GM21447 (cell line): Measurements from ENCODE around the gene MAP3K5.
A peak's percentile ranks its signal among the peaks of the same experiment; 100 is the strongest.
"Not testable (repeated sequence)": the region's sequence is repeated elsewhere in the genome, so short reads cannot be mapped to it uniquely, and the experiment has no call there.

Experiments used
- ATAC-seq: cut with Tn5 transposase; IDR thresholded peaks from one replicate; pipeline ENCODE4 v1.9.1; 2021; ENCODE audit not compliant: unreplicated experiment

Gene MAP3K5, protein sequence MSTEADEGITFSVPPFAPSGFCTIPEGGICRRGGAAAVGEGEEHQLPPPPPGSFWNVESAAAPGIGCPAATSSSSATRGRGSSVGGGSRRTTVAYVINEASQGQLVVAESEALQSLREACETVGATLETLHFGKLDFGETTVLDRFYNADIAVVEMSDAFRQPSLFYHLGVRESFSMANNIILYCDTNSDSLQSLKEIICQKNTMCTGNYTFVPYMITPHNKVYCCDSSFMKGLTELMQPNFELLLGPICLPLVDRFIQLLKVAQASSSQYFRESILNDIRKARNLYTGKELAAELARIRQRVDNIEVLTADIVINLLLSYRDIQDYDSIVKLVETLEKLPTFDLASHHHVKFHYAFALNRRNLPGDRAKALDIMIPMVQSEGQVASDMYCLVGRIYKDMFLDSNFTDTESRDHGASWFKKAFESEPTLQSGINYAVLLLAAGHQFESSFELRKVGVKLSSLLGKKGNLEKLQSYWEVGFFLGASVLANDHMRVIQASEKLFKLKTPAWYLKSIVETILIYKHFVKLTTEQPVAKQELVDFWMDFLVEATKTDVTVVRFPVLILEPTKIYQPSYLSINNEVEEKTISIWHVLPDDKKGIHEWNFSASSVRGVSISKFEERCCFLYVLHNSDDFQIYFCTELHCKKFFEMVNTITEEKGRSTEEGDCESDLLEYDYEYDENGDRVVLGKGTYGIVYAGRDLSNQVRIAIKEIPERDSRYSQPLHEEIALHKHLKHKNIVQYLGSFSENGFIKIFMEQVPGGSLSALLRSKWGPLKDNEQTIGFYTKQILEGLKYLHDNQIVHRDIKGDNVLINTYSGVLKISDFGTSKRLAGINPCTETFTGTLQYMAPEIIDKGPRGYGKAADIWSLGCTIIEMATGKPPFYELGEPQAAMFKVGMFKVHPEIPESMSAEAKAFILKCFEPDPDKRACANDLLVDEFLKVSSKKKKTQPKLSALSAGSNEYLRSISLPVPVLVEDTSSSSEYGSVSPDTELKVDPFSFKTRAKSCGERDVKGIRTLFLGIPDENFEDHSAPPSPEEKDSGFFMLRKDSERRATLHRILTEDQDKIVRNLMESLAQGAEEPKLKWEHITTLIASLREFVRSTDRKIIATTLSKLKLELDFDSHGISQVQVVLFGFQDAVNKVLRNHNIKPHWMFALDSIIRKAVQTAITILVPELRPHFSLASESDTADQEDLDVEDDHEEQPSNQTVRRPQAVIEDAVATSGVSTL (N-terminal part only)

DNA sequence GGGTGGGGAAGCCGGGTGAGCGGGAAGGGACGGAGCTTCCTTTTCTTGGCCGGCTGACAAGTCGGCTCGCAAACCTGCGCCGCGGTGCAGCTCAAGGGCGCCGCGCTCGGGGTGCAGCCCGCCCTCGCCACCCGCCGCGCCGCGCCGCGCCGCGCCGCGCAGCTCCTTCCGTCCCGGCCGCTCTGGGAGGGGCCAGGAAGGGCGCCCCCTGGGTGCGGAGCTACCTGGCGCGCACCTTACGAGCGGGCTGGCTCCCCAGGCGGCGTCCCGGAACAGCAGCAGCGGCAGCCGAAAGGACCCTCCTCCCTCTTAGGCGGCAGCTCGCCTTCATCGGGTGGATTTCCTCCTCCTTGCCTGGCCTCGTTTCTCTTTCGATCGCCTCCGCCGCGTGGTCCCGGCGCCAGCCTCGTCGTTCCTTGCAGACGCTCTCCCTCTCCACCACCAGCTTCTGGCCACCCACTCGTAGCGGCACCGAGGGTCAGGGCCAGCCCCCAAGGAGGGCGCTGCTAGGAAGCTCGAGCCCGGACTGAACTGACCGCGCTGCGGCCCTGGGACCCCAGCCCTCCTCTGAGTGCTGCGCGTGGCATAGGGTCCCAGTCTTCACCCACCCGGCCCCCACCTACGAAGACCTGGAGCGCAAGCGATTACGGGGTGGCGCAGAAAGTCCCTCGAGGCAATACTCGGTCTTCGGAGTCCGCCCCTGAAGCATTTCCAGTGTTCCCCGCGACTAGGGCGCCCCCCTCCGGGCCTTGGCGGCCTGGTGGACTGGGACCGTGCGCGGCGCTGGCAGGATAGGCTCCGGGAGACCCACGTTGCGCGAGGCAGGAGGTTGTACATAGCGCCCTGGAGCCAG, at the start of gene MAP3K5:
MAP3K5 (minus strand) TSS at position 68 of the 853 bp plus-strand sequence. CDS start 320 bp downstream, outside the sequence.
- ATAC-seq, result peak; percentile 54

DNA sequence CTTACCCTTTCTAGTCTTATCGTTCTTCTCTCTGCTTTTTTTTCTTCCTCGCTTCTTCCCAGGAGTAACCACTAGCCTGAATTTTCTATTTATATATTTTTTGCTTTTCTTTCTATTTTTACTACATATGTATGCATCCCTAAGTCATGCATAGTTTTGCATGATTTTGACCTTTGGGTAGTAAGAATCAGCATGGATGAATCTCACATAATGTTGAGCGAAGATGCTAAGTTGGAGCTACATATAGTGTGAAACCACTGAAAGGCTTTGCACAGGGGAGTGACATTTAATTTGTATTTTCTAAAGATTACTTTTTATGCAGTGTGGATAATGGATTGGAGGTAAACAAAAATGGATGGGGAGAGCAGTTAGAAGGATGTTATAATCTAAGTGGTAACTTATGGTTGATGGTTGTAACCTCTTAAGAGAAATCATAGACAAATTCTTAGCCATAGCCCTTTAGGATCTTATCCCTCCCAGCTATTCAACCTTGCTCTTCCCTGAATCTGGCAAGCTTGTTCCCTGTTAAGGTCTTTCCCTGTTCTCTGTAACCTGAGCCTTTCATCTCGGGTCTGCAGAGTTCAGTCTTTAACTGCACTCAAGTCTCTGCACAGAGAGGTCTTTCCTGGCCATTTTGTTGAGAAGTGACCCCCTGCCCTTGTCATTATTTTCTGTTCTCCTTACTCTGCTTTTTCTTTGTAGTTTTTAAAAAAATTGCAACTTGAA, 48.2 kb upstream of the MAP3K5 start:
- no peak for ATAC-seq

DNA sequence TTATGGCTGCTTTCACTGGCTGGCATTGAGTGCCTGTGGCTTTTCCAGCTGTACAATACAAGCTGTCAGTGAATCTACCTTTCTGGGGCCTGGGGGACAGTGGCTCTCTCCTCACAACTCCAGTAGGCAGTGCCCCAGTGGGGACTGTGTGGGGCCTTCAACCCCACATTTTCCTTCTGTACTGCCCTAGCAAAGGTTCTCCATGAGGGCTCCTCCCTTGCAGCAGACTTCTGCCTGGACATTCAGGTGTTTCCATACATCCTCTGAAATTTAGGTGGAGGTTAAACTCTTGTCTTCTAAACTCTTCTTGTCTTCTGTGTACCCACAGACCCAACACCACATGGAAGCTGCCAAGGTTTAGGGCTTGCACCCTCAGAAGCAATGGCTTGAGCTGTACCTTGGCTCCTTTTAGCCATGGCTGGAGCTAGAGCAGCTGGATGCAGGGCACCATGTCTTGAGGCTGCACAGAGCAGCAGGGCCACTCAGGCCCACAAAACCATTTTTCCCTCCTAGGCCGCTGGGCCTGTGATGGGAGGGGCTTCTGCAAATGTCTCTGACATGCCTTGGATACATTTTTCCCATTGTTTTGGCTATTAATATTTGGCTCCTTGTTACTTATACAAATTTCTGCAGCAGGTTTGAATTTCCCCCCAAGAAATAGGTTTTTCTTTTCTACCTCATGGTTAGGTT, 39.7 kb upstream of the MAP3K5 start:
- ATAC-seq, result no peak

DNA sequence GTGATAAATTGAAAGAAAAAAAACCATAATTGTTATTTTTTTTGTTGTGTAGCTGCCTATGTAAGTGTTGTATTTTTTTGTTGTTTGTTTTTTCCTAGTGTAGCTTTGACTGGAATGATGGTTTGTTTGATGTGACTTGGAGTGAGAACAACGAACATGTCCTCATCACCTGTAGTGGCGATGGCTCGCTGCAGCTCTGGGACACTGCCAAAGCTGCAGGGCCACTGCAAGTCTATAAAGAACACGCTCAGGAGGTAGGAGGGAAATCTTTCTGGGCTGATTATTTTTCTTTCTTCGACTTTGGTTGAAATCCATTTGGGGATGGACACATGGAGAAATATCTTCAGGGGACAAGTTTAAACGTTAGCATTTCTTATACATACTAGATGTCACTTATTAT, 33.9 kb upstream of the MAP3K5 start:
- ATAC-seq, result no peak

DNA sequence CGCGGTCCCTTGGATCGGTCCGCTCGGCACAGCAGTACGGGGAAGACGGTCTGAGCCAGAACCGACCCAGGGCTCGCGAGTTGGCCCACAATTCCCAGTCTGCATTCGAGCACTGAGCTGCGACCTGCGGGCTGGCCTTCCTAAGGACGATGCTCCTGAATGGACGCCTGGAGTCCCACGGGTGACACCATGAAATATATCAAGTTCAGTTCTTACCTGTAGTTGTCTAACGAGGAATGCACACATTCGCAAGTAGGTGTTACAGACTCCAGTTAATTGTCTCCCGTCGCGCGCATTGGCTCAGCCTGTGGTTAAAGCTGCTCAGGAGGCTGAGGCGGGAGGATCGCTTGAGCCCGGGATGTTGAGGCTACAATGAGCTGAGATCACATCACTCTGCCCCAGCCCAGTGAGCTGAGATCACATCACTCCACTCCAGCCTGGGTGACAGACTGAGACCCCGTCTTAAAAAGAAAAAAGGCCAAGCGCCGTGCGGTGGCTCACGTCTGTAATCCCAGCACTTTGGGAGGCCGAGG, 30.9 kb upstream of the MAP3K5 start:
- no peak for ATAC-seq

DNA sequence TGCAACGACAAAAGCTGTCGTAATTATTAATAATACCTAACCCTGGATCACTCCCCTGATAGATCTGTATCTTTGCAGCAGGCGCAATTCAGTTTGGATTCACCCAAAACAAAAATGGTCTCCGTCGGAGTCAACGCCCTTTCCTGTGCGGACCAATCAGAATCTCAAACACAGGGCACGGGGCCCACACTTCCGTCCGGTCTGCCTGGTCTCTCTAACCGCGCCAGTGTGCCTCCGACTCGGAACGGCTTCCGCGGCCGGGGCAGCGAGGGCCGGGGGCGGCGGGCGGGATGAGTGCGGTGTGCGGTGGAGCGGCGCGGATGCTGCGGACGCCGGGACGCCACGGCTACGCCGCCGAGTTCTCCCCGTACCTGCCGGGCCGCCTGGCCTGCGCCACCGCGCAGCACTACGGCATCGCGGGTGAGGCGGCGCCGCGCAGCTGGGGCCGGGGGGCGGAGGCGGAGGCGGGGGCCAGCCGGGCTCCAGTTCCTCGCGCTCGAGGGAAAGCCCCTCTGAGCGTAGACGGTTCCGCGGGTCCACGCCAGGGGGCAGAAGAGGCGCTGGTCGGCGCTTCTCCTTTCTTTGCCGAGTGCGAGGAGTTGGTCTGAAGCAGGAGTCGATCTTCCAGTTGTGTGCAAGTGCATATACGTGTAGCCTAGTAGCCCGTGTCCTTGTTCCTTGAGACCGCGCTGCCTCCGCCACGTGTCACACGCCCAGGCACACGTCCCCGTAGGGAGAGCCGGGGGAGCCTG, 30.3 kb upstream of the MAP3K5 start, which contains the start of gene PEX7:
PEX7 (plus strand) TSS at position 217 of the 752 bp plus-strand sequence; CDS start at position 291, 74 bp downstream.
- ATAC-seq, result peak; percentile 98

DNA sequence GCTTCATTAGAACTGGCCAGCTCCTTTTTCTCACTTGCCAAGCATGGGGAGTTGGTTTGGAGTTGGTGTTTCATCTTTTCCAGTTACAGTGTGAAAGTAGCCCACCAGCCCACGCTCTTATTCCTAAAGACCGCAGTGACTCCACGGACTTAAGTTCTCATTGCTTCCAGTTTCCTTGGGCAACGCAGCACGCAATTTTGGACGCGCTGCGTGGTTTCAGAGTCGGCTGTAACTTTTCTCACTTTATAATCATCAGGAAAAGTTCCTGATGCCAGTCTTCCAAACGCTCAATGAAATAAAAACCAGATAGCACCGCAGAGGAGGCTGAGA, 29.7 kb upstream of the MAP3K5 start:
- peak; percentile 9 for ATAC-seq

DNA sequence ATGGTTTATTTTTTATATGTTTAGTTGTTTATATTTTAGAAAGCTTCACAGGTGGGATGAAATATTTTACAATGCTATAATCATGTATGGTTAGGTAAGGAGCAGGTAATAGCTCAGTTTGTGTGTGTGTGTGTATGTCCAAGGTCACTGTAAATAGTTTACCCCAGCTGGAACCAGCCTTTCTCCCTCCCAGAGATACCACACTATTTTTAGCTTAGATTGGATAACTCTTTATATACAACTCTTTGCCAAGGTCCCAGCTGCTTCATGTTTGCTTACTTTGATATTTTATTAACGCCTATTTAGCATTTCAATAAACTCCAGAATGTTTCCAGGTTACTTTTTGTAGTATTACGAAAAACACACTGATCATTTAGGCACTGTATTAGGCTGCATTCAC, 28.3 kb upstream of the MAP3K5 start:
- no peak for ATAC-seq

DNA sequence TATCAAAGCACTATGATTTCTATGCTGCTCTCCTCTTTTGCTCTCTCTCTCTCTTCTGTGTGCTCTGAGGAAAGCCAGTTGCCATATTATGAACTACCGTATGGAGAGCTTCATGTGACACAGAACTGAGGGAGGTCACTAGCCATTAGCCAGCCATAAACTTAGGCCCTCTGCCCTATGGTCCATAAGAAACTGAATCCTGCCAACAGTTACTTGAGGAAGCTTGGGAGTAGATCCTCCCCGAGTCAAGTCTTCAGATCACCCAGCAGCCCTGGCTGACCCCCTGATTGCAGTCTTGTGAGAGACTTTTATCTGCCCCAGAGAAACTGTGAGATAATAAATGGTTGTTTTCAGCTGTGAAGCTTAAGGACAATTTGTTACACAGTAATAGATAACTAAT, 24.4 kb upstream of the MAP3K5 start:
- no peak for ATAC-seq

DNA sequence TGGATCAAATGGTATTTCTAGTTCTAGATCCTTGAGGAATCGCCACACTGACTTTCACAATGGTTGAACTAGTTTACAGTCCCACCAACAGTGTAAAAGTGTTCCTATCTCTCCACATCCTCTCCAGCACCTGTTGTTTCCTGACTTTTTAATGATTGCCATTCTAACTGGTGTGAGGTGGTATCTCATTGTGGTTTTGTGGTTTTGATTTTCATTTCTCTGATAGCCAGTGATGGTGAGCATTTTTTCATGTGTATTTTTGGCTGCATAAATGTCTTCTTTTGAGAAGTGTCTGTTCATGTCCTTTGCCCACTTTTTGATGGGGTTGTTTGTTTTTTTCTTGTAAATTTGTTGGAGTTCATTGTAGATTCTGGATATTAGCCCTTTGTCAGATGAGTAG, 23.3 kb upstream of the MAP3K5 start:
- not testable (repeated sequence) for ATAC-seq

DNA sequence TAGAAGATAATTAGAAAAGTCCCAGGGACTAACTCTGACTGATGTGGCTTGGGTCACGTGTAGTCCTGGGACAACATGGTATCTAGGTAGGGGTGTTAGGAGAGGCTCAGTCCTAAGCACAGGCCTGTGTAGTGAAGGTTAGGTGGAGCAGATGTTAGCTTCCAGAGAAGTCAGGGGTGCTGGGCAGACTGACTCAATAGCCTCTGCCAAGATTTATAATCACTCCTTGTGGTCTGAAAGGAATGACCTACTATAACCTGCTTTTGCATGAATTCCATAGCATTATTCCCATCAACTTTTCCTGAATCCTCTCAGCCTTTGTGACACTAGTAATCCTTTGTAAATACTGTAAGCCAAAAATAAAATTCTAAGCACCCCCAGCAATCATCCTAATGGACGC, 19.9 kb upstream of the MAP3K5 start:
- ATAC-seq, result no peak

DNA sequence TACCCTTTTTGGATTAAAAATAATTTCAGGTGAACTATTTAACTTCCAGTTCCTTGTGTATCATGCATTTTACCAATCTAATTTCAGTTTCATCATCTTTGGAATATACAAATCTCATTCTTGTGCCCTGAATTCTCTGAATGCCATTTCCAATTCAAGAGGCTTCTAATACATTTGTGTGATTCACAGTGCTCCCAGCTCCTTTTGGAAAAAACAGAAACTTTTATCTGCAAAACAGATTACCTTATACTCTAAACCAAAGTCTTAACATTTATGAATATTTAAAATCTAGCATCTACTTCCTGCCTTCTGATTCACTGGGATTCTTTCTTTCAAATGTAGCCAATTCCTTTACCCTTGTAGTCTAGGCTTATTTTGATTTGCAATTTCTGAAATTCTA, 19.0 kb upstream of the MAP3K5 start:
- ATAC-seq, result no peak

DNA sequence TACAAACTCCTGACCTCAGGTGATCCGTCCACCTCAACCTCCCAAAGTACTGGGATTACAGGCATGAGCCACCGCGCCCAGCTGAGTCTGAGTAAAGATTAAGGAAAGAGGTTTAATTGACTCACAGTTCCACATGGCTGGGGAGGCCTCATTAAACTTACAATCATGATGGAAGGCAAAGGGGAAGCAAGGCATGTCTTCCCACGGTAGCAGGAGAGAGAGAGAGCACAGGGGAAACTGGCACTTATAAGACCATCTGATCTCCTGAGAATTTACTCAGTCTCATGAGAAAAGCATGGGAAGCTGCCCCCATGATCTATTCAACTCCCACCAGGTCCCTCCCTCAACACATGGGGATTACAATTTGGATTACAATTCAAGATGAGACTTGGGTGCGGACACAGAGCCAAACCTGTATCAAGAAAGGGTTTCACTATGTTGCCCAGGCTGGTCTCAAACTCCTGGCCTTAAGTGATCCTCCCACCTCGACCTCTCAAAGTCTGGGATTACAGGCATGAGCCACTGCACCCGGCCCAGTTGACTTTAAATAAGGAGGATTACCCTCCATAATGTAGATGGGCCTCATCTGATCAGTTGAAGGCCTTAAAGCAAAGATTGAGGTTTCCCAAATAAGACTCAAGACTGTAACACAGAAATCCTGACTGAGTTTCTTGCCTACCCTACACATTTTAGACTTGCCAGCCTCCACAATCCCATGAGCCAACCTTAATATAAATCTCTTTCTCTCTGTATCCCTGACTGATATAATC, 17.0 kb upstream of the MAP3K5 start:
- ATAC-seq, result no peak

DNA sequence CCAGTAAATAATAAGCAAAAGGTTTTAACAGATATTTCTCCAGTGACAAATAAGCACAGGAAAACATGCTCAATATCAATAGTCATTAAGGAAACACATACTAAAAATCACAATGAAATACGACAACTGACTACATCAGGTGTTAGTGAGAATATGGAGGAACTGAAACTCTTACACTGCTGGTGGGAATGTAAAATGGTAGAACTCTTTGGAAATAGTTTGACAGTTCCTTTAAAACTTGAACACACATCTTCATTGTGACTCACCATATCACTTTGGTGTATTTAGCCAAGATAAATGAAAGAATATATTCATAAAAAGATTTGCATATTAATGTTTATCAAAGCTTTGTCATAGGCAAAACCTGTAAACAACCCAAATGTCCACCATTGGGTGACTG, 11.3 kb upstream of the MAP3K5 start:
- no peak for ATAC-seq

DNA sequence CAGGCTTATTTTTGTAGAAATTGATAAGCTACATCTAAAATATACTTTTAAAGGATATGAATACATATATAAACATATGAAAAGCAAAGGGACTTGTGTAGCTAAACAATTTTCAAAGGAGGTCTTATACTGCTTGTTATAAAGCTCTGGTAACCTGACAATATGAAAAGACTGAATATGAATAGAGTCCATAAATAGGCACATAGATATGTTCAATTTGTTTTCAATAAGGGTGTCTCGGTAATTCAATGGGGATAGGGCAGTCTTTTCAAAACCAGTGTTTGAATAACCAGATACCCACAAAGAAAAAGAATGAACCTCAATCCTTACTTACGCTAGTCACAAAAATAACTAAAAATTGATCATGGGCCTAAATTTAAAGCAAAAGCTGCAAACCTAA, 9.3 kb upstream of the MAP3K5 start:
- ATAC-seq, result no peak

DNA sequence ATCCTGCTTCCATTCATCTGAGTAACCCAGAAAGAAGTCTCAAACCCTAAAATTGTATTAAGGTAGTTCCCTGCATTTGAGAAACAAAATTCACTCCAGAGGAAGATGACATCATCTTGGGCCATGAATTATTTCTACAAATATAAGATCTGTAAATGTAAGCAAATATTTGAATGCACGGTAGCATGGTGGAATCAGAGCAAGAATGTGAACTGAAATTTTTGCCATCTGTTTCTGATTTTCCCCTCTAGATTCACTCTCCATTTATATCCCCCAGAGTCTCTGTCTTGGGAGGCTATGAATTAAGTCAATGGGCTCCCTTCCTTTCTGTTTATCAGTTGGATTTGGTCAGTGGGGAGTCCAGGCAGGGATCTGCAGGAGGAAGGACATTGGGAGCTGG, 5.8 kb upstream of the MAP3K5 start:
- ATAC-seq, result no peak

DNA sequence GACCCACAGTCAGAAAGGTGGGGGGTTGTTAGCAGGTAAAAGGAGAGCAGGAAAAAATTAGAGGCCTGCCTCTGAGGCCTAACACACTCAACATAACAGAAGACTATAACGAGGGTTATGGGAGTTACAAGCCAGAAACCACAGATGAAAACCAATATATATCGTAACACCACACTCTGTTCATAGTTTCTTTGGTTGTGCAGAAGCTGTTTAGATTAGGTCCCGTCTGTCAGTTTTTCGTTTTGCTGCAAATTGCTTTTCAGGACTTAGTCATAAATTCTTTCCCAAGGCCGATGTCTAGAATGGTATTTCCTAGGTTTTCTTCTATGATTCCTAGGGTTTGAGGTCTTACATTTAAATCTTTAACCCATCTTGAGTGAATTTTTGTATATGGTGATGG, 3.7 kb upstream of the MAP3K5 start:
- no peak for ATAC-seq
